Natural killer cell treated with Interleukin-12 subunit alpha and Interleukin-12 subunit beta and Interleukin-15 and Interleukin-18, amount 100 ng/mL, for 72 hours (primary cell): ENCODE data around the gene UCP3. TPM values are rescaled to one million over a fixed set of nuclear protein-coding genes. Genes with fewer than 3 reads are reported as not detected.

Source experiments
- ATAC-seq, 2 donors: fragments of 150-1000 bp; cut with Tn5 transposase in 1 of 2; sonication (Bioruptor Pico), chemical (Tn5 transposase) in 1 of 2; 2 replicates each; pipeline ENCODE4 v1.10.0; 2021
- DNase-seq: peaks from one replicate; pipeline ENCODE4 v3.0.0; 2022; ENCODE audit warnings: low spot score
- H3K27ac Mint-ChIP-seq, 2 donors: 1 replicate in 1 of 2; 2 replicates in 1 of 2; pipeline ENCODE4 v1.8.0; 2022; ENCODE audit warnings: mixed read lengths in 2 of 2, mild to moderate bottlenecking in 1 of 2, moderate library complexity in 1 of 2
- H3K27me3 Mint-ChIP-seq, 2 donors: 1 replicate in 1 of 2; 2 replicates in 1 of 2; pipeline ENCODE4 v1.8.0; 2022; ENCODE audit warnings: mixed read lengths in 2 of 2
- H3K36me3 Mint-ChIP-seq: one replicate; pipeline ENCODE4 v1.8.0; 2022; ENCODE audit warnings: mixed read lengths
- H3K4me1 Mint-ChIP-seq, 2 donors: 1 replicate in 1 of 2; 2 replicates in 1 of 2; pipeline ENCODE4 v1.8.0; 2022; ENCODE audit warnings: low read depth in 2 of 2, mixed read lengths in 2 of 2, mild to moderate bottlenecking in 1 of 2
- H3K4me3 Mint-ChIP-seq: one replicate; pipeline ENCODE4 v1.8.0; 2022; ENCODE audit warnings: mixed read lengths
- H3K9me3 Mint-ChIP-seq: 2 replicates; pipeline ENCODE4 v1.8.0; 2022; ENCODE audit warnings: mixed read lengths
- total RNA-seq, 2 donors: library from RNA; stranded (reverse); gene quantifications; one replicate each; pipeline ENCODE4 v1.2.3, GENCODE V29; 2022

The UCP3 gene
- total RNA-seq, 2 donors from 2014 or later, result 5.2 to 7.2 TPM

DNA sequence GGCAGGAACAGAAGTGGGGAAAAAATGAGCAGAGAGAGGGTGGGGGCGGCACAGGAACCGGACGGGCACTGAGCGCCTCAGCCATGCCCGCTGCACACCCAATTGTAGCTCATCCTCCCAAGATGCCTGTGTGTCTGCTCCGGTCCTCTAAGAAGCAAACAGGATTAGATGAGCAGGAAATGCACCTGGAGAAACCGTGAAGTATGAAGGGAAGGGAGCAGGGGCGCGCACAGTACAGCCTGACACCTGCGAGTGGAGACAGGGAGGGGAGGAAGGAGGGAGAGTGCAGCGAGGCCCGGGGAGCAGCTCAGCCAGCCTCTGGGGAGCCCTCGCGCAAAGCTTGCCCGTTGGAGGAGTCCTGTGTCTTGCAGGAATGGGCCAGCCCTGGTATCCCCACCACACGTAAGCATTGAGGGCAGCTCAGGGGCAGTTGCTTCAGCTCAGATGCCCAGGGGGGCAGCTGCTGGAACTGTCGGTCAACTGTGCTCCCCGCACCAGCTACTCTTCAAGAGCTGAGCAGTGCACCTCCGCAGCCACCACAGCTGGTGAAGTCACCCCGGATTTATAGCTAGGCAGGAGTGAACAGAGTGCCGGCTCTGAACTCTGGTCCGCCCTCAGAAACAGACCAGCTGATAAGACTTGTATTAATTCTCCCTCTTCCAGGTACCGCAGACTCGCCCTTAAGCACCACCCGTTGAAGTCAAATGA, 51.1 kb downstream of the UCP3 start:
- Mint-ChIP-seq H3K4me3 (peak overlapping the region; percentile 18), H3K9me3 (no peaks in the 10 kb centered on the region), H3K36me3 (no peaks in the 10 kb centered on the region), H3K27ac (no peak overlapping the region), H3K4me1 (no peaks in the 10 kb centered on the region), H3K27me3 (peaks cover 14 to 20% of the 10 kb centered on the region in 2 donors)
- peak in 1 of 2 donors; percentile 54 for ATAC-seq
- peak; percentile 26 for DNase-seq

DNA sequence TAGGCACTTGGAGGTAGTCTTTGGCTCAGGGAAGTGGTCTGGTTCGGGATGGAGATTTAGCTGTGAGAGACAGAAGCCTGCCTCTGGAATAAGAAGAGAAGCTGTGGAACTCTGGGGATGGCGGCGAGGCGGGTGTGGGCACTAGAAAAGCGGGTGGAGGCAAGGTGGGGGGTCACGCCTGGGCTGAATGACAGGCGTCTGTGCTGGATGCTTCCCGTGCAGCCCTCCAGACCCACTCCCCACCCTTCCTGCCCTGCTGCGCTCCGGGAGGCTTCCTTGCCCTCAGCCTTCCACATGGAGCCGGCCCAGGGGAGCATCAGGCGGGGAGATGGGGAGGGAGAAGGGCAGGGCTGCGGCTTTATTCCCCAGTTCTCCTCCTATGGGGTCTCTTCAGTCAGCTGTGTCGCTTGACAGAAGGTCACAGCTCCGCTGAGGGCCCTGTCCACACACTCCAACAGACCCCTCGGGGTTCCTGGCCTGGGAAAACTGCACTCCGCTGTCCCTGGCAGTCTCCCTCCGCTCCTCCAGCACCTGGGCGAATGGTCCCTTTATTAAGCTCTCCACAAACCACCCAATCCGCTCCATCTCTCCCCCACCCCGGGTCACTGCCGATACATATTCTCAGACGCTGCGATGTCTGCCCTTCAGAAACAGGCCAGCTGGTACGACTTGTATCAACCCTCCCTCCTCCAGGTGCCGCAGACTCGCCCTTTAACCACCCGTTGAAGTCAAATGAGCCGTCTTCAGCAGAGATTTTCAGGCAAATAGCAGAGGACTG, 51.8 kb downstream of the UCP3 start:
- no peak overlapping the region for H3K27ac Mint-ChIP-seq
- peaks cover 14 to 20% of the 10 kb centered on the region in 2 donors for H3K27me3 Mint-ChIP-seq
- no peaks in the 10 kb centered on the region for H3K9me3 Mint-ChIP-seq
- H3K4me1 Mint-ChIP-seq, result no peaks in the 10 kb centered on the region
- ATAC-seq, result peak in 1 of 2 donors; percentile 44
- H3K4me3 Mint-ChIP-seq, result peak overlapping the region; percentile 18
- peak; percentile 53 for DNase-seq
- no peaks in the 10 kb centered on the region for H3K36me3 Mint-ChIP-seq

DNA sequence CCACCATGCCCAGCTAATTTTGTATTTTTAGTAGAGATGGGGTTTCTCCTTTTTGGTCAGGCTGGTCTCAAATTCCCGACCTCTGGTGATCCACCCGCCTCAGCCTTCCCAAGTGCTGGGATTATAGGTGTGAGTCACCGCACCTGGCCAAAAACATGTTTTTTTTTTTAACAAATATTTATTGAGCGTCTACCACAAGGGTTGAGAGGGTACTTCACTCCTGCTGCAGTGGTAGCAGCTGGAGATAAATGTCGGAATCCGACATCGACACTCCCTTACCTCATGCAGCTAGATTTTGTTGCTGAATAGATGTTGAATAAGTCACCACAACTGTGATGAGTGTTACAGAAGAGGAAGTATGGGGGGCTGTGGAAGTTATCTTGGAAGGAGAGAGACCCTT, 57.1 kb downstream of the UCP3 start:
- Mint-ChIP-seq H3K27ac (no peak overlapping the region), H3K4me3 (no peak overlapping the region), H3K4me1 (no peaks in the 10 kb centered on the region), H3K9me3 (no peaks in the 10 kb centered on the region), H3K36me3 (no peaks in the 10 kb centered on the region), H3K27me3 (peaks cover 11 to 12% of the 10 kb centered on the region in 2 donors)
- no peak for ATAC-seq
- peak; percentile 32 for DNase-seq

DNA sequence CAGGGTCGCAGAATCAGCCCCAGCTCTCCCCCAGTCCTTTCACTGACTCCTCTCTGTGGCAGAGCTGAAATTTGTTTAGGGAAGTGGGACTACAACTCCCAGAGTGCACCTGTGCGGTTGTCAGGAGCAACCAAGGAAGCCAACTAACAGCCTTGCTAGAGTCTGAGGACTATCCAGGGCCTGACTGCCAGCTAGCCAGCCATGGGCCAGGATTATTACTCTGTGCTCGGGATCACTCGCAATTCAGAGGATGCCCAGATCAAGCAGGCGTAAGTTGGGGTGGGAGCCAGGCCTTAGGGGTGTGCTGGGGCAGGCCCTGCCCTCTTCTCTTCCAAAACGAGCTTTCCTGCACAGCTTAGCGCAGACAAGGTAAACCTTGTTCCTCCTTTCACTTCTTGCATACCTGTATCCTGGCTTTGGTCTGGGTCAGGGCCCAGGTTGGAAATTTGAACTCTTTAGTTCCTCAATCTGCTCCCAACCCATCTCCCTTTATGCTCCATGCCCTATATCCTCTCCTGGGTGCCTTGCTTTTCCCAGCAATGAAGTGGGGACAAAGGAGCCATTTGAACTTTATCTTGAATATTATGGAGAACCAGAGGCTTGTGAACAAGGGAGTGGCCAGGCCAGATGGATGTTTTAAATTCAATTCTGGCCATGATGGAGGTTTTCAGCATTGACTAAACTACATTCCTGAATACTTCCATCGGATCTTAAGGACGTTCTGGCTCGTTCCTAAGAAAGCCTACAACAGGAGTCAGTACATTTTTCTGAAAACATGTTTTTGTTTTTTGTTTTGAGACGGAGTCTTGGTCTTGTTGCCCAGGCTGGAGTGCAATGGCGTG, 57.8 kb downstream of the UCP3 start, which contains the start of gene DNAJB13:
Gene DNAJB13, plus strand, starts transcription at position 158 of the 842 bp plus-strand sequence. Its CDS starts 44 bp downstream, at position 202.
- Mint-ChIP-seq H3K27me3 (peaks cover 9% of the 10 kb centered on the region in 2 donors), H3K27ac (no peak within 1 kb of the TSS), H3K36me3 (no peaks in the 10 kb centered on the region), H3K4me3 (no peak within 1 kb of the TSS), H3K9me3 (no peaks in the 10 kb centered on the region), H3K4me1 (no peaks in the 10 kb centered on the region)
- DNase-seq (peak; percentile 22), ATAC-seq (peak in 1 of 2 donors; percentile 61)

Other genes with a start within 250 kb of the UCP3 start
- gene RAB6A, start 248.0 kb downstream of the UCP3 start, total RNA-seq, result 100 to 1,000 TPM in 1 of 2 donors, 10 to 100 TPM in 1; 92.0 to 124 TPM
- gene MRPL48, start 221.2 kb downstream of the UCP3 start, total RNA-seq, result 10 to 100 TPM; 39.9 to 45.0 TPM
- gene COA4, start 132.2 kb downstream of the UCP3 start, total RNA-seq, result 100 to 1,000 TPM in 1 of 2 donors, 10 to 100 TPM in 1; 77.2 to 101 TPM
- 10 to 100 TPM; 22.5 to 26.3 TPM for gene PAAF1, start 132.1 kb downstream of the UCP3 start, total RNA-seq
- gene DNAJB13, start 58.1 kb downstream of the UCP3 start, total RNA-seq, result under 1 TPM in 1 of 2 donors, not detected in 1; 0.47 TPM
- gene UCP2, start 26.2 kb downstream of the UCP3 start, total RNA-seq, result 100 to 1,000 TPM; 333 to 668 TPM
- 10 to 100 TPM; 49.1 to 76.7 TPM for gene C2CD3, start 161.9 kb upstream of the UCP3 start, total RNA-seq
- gene PPME1, start 162.2 kb upstream of the UCP3 start, total RNA-seq, result 10 to 100 TPM; 50.6 to 51.5 TPM